SJSA1 (cell line): ENCODE measurements around the gene OAS1. TPM values are rescaled to one million over a fixed set of nuclear protein-coding genes. Genes with fewer than 3 reads are reported as not detected.

ENCODE experiments used
- DNase-seq, 2 experiments: peaks; one replicate each; pipeline ENCODE4 v3.0.0-alpha.2; 2015 to 2020; ENCODE audit warnings: low spot score in 2 of 2, low read depth in 1 of 2
- H3K27ac ChIP-seq: fragments of 250-450 bp; sonication (Bioruptor Pico); 2 replicates; pipeline ENCODE4 v1.5.1; 2020; ENCODE audit warnings: mild to moderate bottlenecking, moderate library complexity
- H3K27me3 ChIP-seq: fragments of 250-450 bp; sonication (Bioruptor Pico); replicated peaks from 2 replicates; pipeline ENCODE4 v1.5.1; 2020; ENCODE audit warnings: mild to moderate bottlenecking, moderate library complexity
- H3K36me3 ChIP-seq: fragments of 250-450 bp; sonication (Bioruptor Pico); 2 replicates; pipeline ENCODE4 v1.5.1; 2020; ENCODE audit warnings: mild to moderate bottlenecking
- H3K4me1 ChIP-seq: fragments of 250-450 bp; sonication (Bioruptor Pico); replicated peaks from 2 replicates; pipeline ENCODE4 v1.6.1; 2021; ENCODE audit warnings: mild to moderate bottlenecking
- H3K4me3 ChIP-seq: fragments of 250-450 bp; sonication (Bioruptor Pico); 2 replicates; pipeline ENCODE4 v1.5.1; 2020; ENCODE audit warnings: mild to moderate bottlenecking
- H3K9me3 ChIP-seq: fragments of 250-450 bp; sonication (Bioruptor Pico); replicated peaks from 2 replicates; pipeline ENCODE4 v1.5.1; 2020; ENCODE audit warnings: mild to moderate bottlenecking
- total RNA-seq: library from RNA; depleted of rRNA; stranded (reverse); fragments of >200 nt; shearing (Covaris generic); gene quantifications from 2 replicates; pipeline ENCODE4 v1.2.3, GENCODE V29; 2014; rRNA removed

The OAS1 gene
- total RNA-seq = not detected in 2 replicates

- H3K4me1 ChIP-seq = no peaks in the 10 kb centered on the region
- H3K27me3 ChIP-seq = no peaks in the 10 kb centered on the region
- no peak within 1 kb of the TSS for H3K4me3 ChIP-seq
- no peak within 1 kb of the TSS for H3K27ac ChIP-seq
- H3K36me3 ChIP-seq = no peaks in the 10 kb centered on the region
- DNase-seq = no peak
- H3K9me3 ChIP-seq = no peaks in the 10 kb centered on the region
Measured at GRCh38 chr12:112906712-112907414, at the start of gene OAS1. OAS1 (plus strand) TSS chr12:112906962; CDS start chr12:112907040, 78 bp downstream.

GRCh38 chr12:112859291-112859690 lies 47.5 kb upstream of the OAS1 start:
- Histone ChIP-seq H3K27me3 (no peaks in the 10 kb centered on the region; the same call in 1 of the 2 replicates), H3K4me1 (no peaks in the 10 kb centered on the region), H3K36me3 (no peaks in the 10 kb centered on the region), H3K9me3 (no peaks in the 10 kb centered on the region), H3K4me3 (no peak overlapping the region), H3K27ac (no peak overlapping the region)
- no peak for DNase-seq

- DNase-seq = no peak
- Histone ChIP-seq H3K36me3 (no peaks in the 10 kb centered on the region), H3K4me1 (no peaks in the 10 kb centered on the region), H3K4me3 (no peak overlapping the region), H3K9me3 (no peaks in the 10 kb centered on the region), H3K27me3 (no peaks in the 10 kb centered on the region; the same call in 1 of the 2 replicates), H3K27ac (no peak overlapping the region)
Measured at GRCh38 chr12:112860181-112860580, 46.6 kb upstream of the OAS1 start.

- H3K4me3 ChIP-seq = no peak overlapping the region
- no peak for DNase-seq
- H3K27ac ChIP-seq = no peak overlapping the region
- no peaks in the 10 kb centered on the region for H3K9me3 ChIP-seq
- H3K27me3 ChIP-seq = no peaks in the 10 kb centered on the region
- H3K36me3 ChIP-seq = no peaks in the 10 kb centered on the region
- H3K4me1 ChIP-seq = no peaks in the 10 kb centered on the region
Measured at GRCh38 chr12:112861284-112861683, 45.5 kb upstream of the OAS1 start.

GRCh38 chr12:112862636-112863290 lies 44.0 kb upstream of the OAS1 start:
- H3K36me3 ChIP-seq = no peaks in the 10 kb centered on the region
- H3K9me3 ChIP-seq = no peaks in the 10 kb centered on the region
- H3K4me3 ChIP-seq = no peak overlapping the region
- no peak for DNase-seq
- no peaks in the 10 kb centered on the region for H3K27me3 ChIP-seq
- no peak overlapping the region for H3K27ac ChIP-seq
- H3K4me1 ChIP-seq = no peaks in the 10 kb centered on the region

GRCh38 chr12:112868459-112869041 lies 38.2 kb upstream of the OAS1 start:
- no peak overlapping the region for H3K4me3 ChIP-seq
- H3K9me3 ChIP-seq = no peaks in the 10 kb centered on the region
- no peaks in the 10 kb centered on the region for H3K4me1 ChIP-seq
- H3K27ac ChIP-seq = no peak overlapping the region
- no peak for DNase-seq
- H3K27me3 ChIP-seq = peaks cover 8% of the 10 kb centered on the region
- no peaks in the 10 kb centered on the region for H3K36me3 ChIP-seq

GRCh38 chr12:112869091-112869490 lies 37.7 kb upstream of the OAS1 start:
- no peaks in the 10 kb centered on the region for H3K36me3 ChIP-seq
- no peak overlapping the region for H3K27ac ChIP-seq
- H3K9me3 ChIP-seq = no peaks in the 10 kb centered on the region
- H3K27me3 ChIP-seq = peaks cover 8% of the 10 kb centered on the region
- H3K4me1 ChIP-seq = no peaks in the 10 kb centered on the region
- no peak overlapping the region for H3K4me3 ChIP-seq
- no peak for DNase-seq

- H3K27ac ChIP-seq = no peak overlapping the region
- no peaks in the 10 kb centered on the region for H3K4me1 ChIP-seq
- H3K27me3 ChIP-seq = peaks cover 8% of the 10 kb centered on the region
- no peak for DNase-seq
- no peak overlapping the region for H3K4me3 ChIP-seq
- no peaks in the 10 kb centered on the region for H3K9me3 ChIP-seq
- no peaks in the 10 kb centered on the region for H3K36me3 ChIP-seq
Measured at GRCh38 chr12:112869778-112870177, 37.0 kb upstream of the OAS1 start.

GRCh38 chr12:112870267-112870980 lies 36.3 kb upstream of the OAS1 start:
- DNase-seq = no peak

GRCh38 chr12:112875608-112876007 lies 31.2 kb upstream of the OAS1 start:
- no peak overlapping the region for H3K4me3 ChIP-seq
- H3K36me3 ChIP-seq = no peaks in the 10 kb centered on the region
- no peak for DNase-seq
- H3K27me3 ChIP-seq = peaks cover 16% of the 10 kb centered on the region
- no peaks in the 10 kb centered on the region for H3K4me1 ChIP-seq
- H3K9me3 ChIP-seq = no peaks in the 10 kb centered on the region
- H3K27ac ChIP-seq = no peak overlapping the region

More at GRCh38 chr12:112870267-112870980, 36.3 kb upstream of the OAS1 start:
- Histone ChIP-seq H3K27ac (no peak overlapping the region), H3K4me1 (no peaks in the 10 kb centered on the region), H3K9me3 (no peaks in the 10 kb centered on the region), H3K27me3 (peaks cover 8% of the 10 kb centered on the region), H3K36me3 (no peaks in the 10 kb centered on the region), H3K4me3 (no peak overlapping the region)

- H3K27ac ChIP-seq = no peak overlapping the region
- H3K27me3 ChIP-seq = peaks cover 11% of the 10 kb centered on the region
- H3K9me3 ChIP-seq = no peaks in the 10 kb centered on the region
- H3K4me1 ChIP-seq = no peaks in the 10 kb centered on the region
- H3K36me3 ChIP-seq = no peaks in the 10 kb centered on the region
- H3K4me3 ChIP-seq = no peak overlapping the region
- DNase-seq = no peak
Measured at GRCh38 chr12:112876506-112876905, 30.3 kb upstream of the OAS1 start.

- H3K27ac ChIP-seq = no peak overlapping the region
- H3K4me3 ChIP-seq = no peak overlapping the region
- H3K27me3 ChIP-seq = peaks cover 9% of the 10 kb centered on the region
- no peak for DNase-seq
- no peaks in the 10 kb centered on the region for H3K4me1 ChIP-seq
- H3K9me3 ChIP-seq = no peaks in the 10 kb centered on the region
- no peaks in the 10 kb centered on the region for H3K36me3 ChIP-seq
Measured at GRCh38 chr12:112877006-112877405, 29.8 kb upstream of the OAS1 start.

- Histone ChIP-seq H3K9me3 (no peaks in the 10 kb centered on the region), H3K4me1 (no peaks in the 10 kb centered on the region), H3K27me3 (peaks cover 7% of the 10 kb centered on the region; the same call in 1 of the 2 replicates), H3K4me3 (no peak overlapping the region), H3K36me3 (no peaks in the 10 kb centered on the region), H3K27ac (no peak overlapping the region)
- DNase-seq = no peak
Measured at GRCh38 chr12:112878488-112878887, 28.3 kb upstream of the OAS1 start.
